SK-N-SH treated with all-trans-retinoic acid at 6 μM for 48 hours (cell line): ENCODE data around the gene PTCD3.

Source experiments
- ESRRG ChIP-seq: fragments of 250-450 bp; sonication (Bioruptor Pico); IDR thresholded peaks from 2 replicates; pipeline ENCODE4 v1.6.1; 2021; ENCODE audit warnings: mild to moderate bottlenecking
- PATZ1 ChIP-seq: fragments of 250-450 bp; sonication (Bioruptor Pico); IDR thresholded peaks from 2 replicates; pipeline ENCODE4 v1.8.0; 2020; ENCODE audit warnings: mild to moderate bottlenecking, moderate library complexity, borderline replicate concordance

- TF ChIP-seq PATZ1 (no peak), ESRRG (CRISPR knock-in tag) (no peak)
These were observed 80.4 kb downstream of the PTCD3 start for GRCh38 chr2:86186431-86186830.
